OCI-LY3 (cell line): Measurements from ENCODE around the gene AGBL1.

Source experiments
- H2AFZ ChIP-seq: fragments of 200-600, 300-600 bp; shearing (Covaris generic); 2 replicates; pipeline ENCODE4 v1.6.0; 2014; ENCODE audit warnings: antibody characterized with exemption, low read depth, low read length
- H3K27ac ChIP-seq: fragments of 200-600, 300-600 bp; sonication (generic); 2 replicates; pipeline ENCODE4 v1.5.1; 2014; ENCODE audit warnings: mild to moderate bottlenecking, low read length, moderate library complexity, mixed read lengths
- H3K27me3 ChIP-seq: fragments of 200-600, 300-600 bp; sonication (generic); 2 replicates; pipeline ENCODE4 v1.6.1; 2014; ENCODE audit warnings: low read depth, low read length, mixed read lengths
- H3K36me3 ChIP-seq: fragments of 200-600, 300-600 bp; sonication (generic); replicated peaks from 2 replicates; pipeline ENCODE3; 2014; ENCODE audit warnings: low read depth, low read length, mixed read lengths
- H3K4me1 ChIP-seq: fragments of 300-600, 200-600 bp; sonication (generic); 2 replicates; pipeline ENCODE4 v1.6.1; 2014; ENCODE audit warnings: low read length, mixed read lengths
- H3K4me2 ChIP-seq: fragments of 200-600, 300-600 bp; sonication (generic); 2 replicates; pipeline ENCODE4 v1.6.1; 2014; ENCODE audit warnings: low read length, mixed read lengths
- H3K4me3 ChIP-seq: fragments of 300-600, 200-600 bp; sonication (generic); 2 replicates; pipeline ENCODE4 v1.5.1; 2014; ENCODE audit warnings: antibody characterized with exemption, mild to moderate bottlenecking, low read length, moderate library complexity
- H3K79me2 ChIP-seq: fragments of 300-600, 200-600 bp; shearing (Covaris generic); 2 replicates; pipeline ENCODE4 v1.6.1; 2014; ENCODE audit warnings: mild to moderate bottlenecking, low read length, mixed read lengths
- H3K9ac ChIP-seq: fragments of 300-600, 200-600 bp; shearing (Covaris generic); 2 replicates; pipeline ENCODE4 v1.6.0; 2014; ENCODE audit warnings: mild to moderate bottlenecking, low read length, moderate library complexity
- H3K9me3 ChIP-seq: fragments of 200-600, 300-600 bp; shearing (Covaris generic); 2 replicates; pipeline ENCODE4 v1.6.1; 2014; ENCODE audit warnings: low read length, mixed read lengths; ENCODE audit not compliant: insufficient read depth
- H4K20me1 ChIP-seq: fragments of 200-600, 300-600 bp; sonication (generic); 2 replicates; pipeline ENCODE4 v1.6.1; 2016; ENCODE audit warnings: low read length, mixed read lengths; ENCODE audit not compliant: insufficient read depth
- CTCF ChIP-seq: fragments of 200-600, 300-600 bp; sonication (generic); IDR thresholded peaks from 2 replicates; pipeline ENCODE4 v1.5.1; 2014; ENCODE audit warnings: antibody characterized with exemption, low read length, low read depth
- EZH2phosphoT487 ChIP-seq: fragments of 200-600 bp; shearing (Covaris generic); IDR thresholded peaks from 2 replicates; pipeline ENCODE4 v1.6.1; 2018; ENCODE audit warnings: antibody characterized with exemption, mixed run types, low read depth

Gene AGBL1

GRCh38 chr15:86231864-86232721 is 152.4 kb downstream of the AGBL1 start:
- H4K20me1 ChIP-seq: no peaks in the 10 kb centered on the region
- TF ChIP-seq CTCF (peak; percentile 88), EZH2phosphoT487 (no peak)
- no peak overlapping the region for H2AFZ ChIP-seq
- no peaks in the 10 kb centered on the region for H3K79me2 ChIP-seq
- no peaks in the 10 kb centered on the region for H3K9me3 ChIP-seq
- no peaks in the 10 kb centered on the region for H3K36me3 ChIP-seq
- no peak overlapping the region; the same call in 1 of the 2 replicates for H3K4me2 ChIP-seq
- no peak overlapping the region for H3K4me3 ChIP-seq
- no peak overlapping the region for H3K27ac ChIP-seq
- H3K4me1 ChIP-seq: no peaks in the 10 kb centered on the region
- no peak overlapping the region for H3K9ac ChIP-seq
- H3K27me3 ChIP-seq: peaks cover 33% of the 10 kb centered on the region

- Histone ChIP-seq H4K20me1 (no peaks in the 10 kb centered on the region), H3K9ac (no peak overlapping the region), H3K27me3 (peaks cover 32% of the 10 kb centered on the region), H3K36me3 (no peaks in the 10 kb centered on the region), H3K4me3 (no peak overlapping the region), H3K9me3 (no peaks in the 10 kb centered on the region), H2AFZ (no peak overlapping the region), H3K79me2 (no peaks in the 10 kb centered on the region), H3K27ac (no peak overlapping the region), H3K4me2 (no peak overlapping the region), H3K4me1 (no peaks in the 10 kb centered on the region)
- TF ChIP-seq CTCF (no peak), EZH2phosphoT487 (no peak)
Observed at GRCh38 chr15:86235667-86236066, 156.0 kb downstream of the AGBL1 start.

- TF ChIP-seq EZH2phosphoT487 (no peak), CTCF (no peak)
- Histone ChIP-seq H3K4me3 (no peak overlapping the region), H3K27me3 (peaks cover 23% of the 10 kb centered on the region), H3K27ac (no peak overlapping the region), H3K4me2 (no peak overlapping the region), H3K9me3 (no peaks in the 10 kb centered on the region), H3K36me3 (no peaks in the 10 kb centered on the region), H3K9ac (no peak overlapping the region), H3K4me1 (no peaks in the 10 kb centered on the region), H2AFZ (no peak overlapping the region), H3K79me2 (no peaks in the 10 kb centered on the region), H4K20me1 (no peaks in the 10 kb centered on the region)
Observed at GRCh38 chr15:86236356-86237110, 156.9 kb downstream of the AGBL1 start.

GRCh38 chr15:86237111-86237500 is 157.4 kb downstream of the AGBL1 start:
- no peak overlapping the region for H3K9ac ChIP-seq

More at GRCh38 chr15:86237111-86237500, 157.4 kb downstream of the AGBL1 start:
- no peaks in the 10 kb centered on the region for H3K4me1 ChIP-seq
- no peak overlapping the region for H3K27ac ChIP-seq
- H4K20me1 ChIP-seq: no peaks in the 10 kb centered on the region
- H2AFZ ChIP-seq: no peak overlapping the region
- no peak overlapping the region for H3K4me2 ChIP-seq
- no peaks in the 10 kb centered on the region for H3K36me3 ChIP-seq
- H3K4me3 ChIP-seq: no peak overlapping the region
- TF ChIP-seq CTCF: no peak
- no peak for TF ChIP-seq EZH2phosphoT487
- H3K79me2 ChIP-seq: no peaks in the 10 kb centered on the region
- no peaks in the 10 kb centered on the region for H3K9me3 ChIP-seq
- peaks cover 20% of the 10 kb centered on the region for H3K27me3 ChIP-seq
